HL-60 (cell line): Measurements from ENCODE around the gene RRP15.

Experiments
- CTCF ChIP-seq: IDR thresholded peaks from one replicate; pipeline ENCODE4 v1.5.1; 2011; ENCODE audit warnings: low read length, control low read depth, inconsistent platforms; ENCODE audit not compliant: insufficient read depth
- POLR2AphosphoS5 ChIP-seq: IDR thresholded peaks from 2 replicates; pipeline ENCODE4 v1.6.1; 2012; ENCODE audit warnings: low read depth

GRCh38 chr1:218259339-218259738 is 25.8 kb upstream of the RRP15 start:
- TF ChIP-seq CTCF (no peak), POLR2AphosphoS5 (no peak)
